IPS-11a (cell line): Measurements from ENCODE around the gene PLXND1.
"Not testable (repeated sequence)": the region's sequence is repeated elsewhere in the genome, so short reads cannot be mapped to it uniquely, and the experiment has no call there.

Experiments
- H3K4me3 ChIP-seq: one replicate; pipeline ENCODE4 v1.5.1; 2013; ENCODE audit warnings: low read depth, low read length, control low read depth

The PLXND1 gene

GRCh38 chr3:129530821-129531220 is 75.7 kb downstream of the PLXND1 start:
- no peak overlapping the region for H3K4me3 ChIP-seq

GRCh38 chr3:129530251-129530791 is 76.2 kb downstream of the PLXND1 start:
- no peak overlapping the region for H3K4me3 ChIP-seq

GRCh38 chr3:129529436-129530210 is 76.9 kb downstream of the PLXND1 start:
- no peak overlapping the region for H3K4me3 ChIP-seq

GRCh38 chr3:129528589-129529100 is 77.8 kb downstream of the PLXND1 start, which contains the start of gene RHO:
Gene RHO (plus strand): TSS chr3:129528639. CDS start chr3:129528734, 95 bp downstream.
- no peak within 1 kb of the TSS for H3K4me3 ChIP-seq

- no peak overlapping the region for H3K4me3 ChIP-seq
Measured at GRCh38 chr3:129527262-129527661, 79.2 kb downstream of the PLXND1 start.

GRCh38 chr3:129526121-129526900 is 80.2 kb downstream of the PLXND1 start:
- no peak overlapping the region for H3K4me3 ChIP-seq

GRCh38 chr3:129525341-129525968 is 81.0 kb downstream of the PLXND1 start:
- no peak overlapping the region for H3K4me3 ChIP-seq

- no peak overlapping the region for H3K4me3 ChIP-seq
Measured at GRCh38 chr3:129524081-129524480, 82.4 kb downstream of the PLXND1 start.

GRCh38 chr3:129522953-129523352 is 83.5 kb downstream of the PLXND1 start:
- H3K4me3 ChIP-seq: no peak overlapping the region

- H3K4me3 ChIP-seq: no peak overlapping the region
Measured at GRCh38 chr3:129521611-129522010, 84.9 kb downstream of the PLXND1 start.

- no peak overlapping the region for H3K4me3 ChIP-seq
Measured at GRCh38 chr3:129520960-129521359, 85.5 kb downstream of the PLXND1 start.

- no peak overlapping the region for H3K4me3 ChIP-seq
Measured at GRCh38 chr3:129519896-129520715, 86.4 kb downstream of the PLXND1 start.

- H3K4me3 ChIP-seq: no peak overlapping the region
Measured at GRCh38 chr3:129519449-129519848, 87.0 kb downstream of the PLXND1 start.

- H3K4me3 ChIP-seq: no peak overlapping the region
Measured at GRCh38 chr3:129518581-129518980, 87.9 kb downstream of the PLXND1 start.

GRCh38 chr3:129518038-129518561 is 88.4 kb downstream of the PLXND1 start:
- H3K4me3 ChIP-seq: no peak overlapping the region

GRCh38 chr3:129517516-129517915 is 89.0 kb downstream of the PLXND1 start:
- no peak overlapping the region for H3K4me3 ChIP-seq

GRCh38 chr3:129515821-129516432 is 90.5 kb downstream of the PLXND1 start:
- not testable (repeated sequence) for H3K4me3 ChIP-seq

GRCh38 chr3:129515108-129515820 is 91.2 kb downstream of the PLXND1 start:
- not testable (repeated sequence) for H3K4me3 ChIP-seq

GRCh38 chr3:129514563-129514962 is 91.9 kb downstream of the PLXND1 start:
- H3K4me3 ChIP-seq: no peak overlapping the region
